Endothelial cell of umbilical vein (primary cell): Measurements from ENCODE around the gene ATOSA. TPM values are rescaled to one million over a fixed set of nuclear protein-coding genes. Genes with fewer than 3 reads are reported as not detected.
A peak's percentile ranks its signal among the peaks of the same experiment; 100 is the strongest.

Experiments used
- BruUV-seq: library from RNA; stranded (reverse); fragments of 400-500 nt; replicated peaks from 2 replicates; lab custom pipeline; 2021; lab: Mats Ljungman, UMichigan
- CTCF ChIA-PET: fragments of 300-600, 350-600 bp; sonication (Branson Sonifier 250); formaldehyde crosslinking; loops from one replicate; lab custom pipeline; 2021; ENCODE audit warnings: antibody characterized with exemption, inconsistent platforms; lab: Charles Lee
- POLR2A ChIA-PET: fragments of 300-600, 350-600 bp; sonication (Branson Sonifier 250); formaldehyde crosslinking; loops from one replicate; lab custom pipeline; 2021; ENCODE audit warnings: antibody characterized with exemption, inconsistent platforms; lab: Charles Lee
- DNase-seq: peaks from one replicate; pipeline ENCODE4 v3.0.0-alpha.2; 2011; ENCODE audit warnings: low read depth, low spot score
- FAIRE-seq: peaks from 2 replicates; lab custom pipeline; 2011; peaks lifted over from hg19 to GRCh38; lab: Jason Lieb, UNC
- H2AFZ ChIP-seq: 2 replicates; pipeline ENCODE4 v1.6.0; 2012; ENCODE audit warnings: low read depth, low read length, control low read depth, inconsistent platforms
- H3K27ac ChIP-seq: 2 replicates; pipeline ENCODE4 v1.5.1; 2011; ENCODE audit warnings: low read depth, mild to moderate bottlenecking, control low read depth, low read length, moderate library complexity; ENCODE audit not compliant: insufficient read depth
- H3K27me3 ChIP-seq, 2 experiments: 2 replicates each; pipeline versions ENCODE4 v1.6.0 to v1.6.1; 2011; ENCODE audit warnings: low read length in 2 of 2, mixed read lengths in 1 of 2; ENCODE audit not compliant: control insufficient read depth in 2 of 2, insufficient read depth in 2 of 2
- H3K36me3 ChIP-seq, 2 experiments: 2 replicates in 1 of 2; 3 replicates in 1 of 2; pipeline ENCODE4 v1.5.1; 2011; ENCODE audit warnings: low read length in 2 of 2, mild to moderate bottlenecking in 1 of 2, moderate library complexity in 1 of 2; ENCODE audit not compliant: control insufficient read depth in 2 of 2, insufficient read depth in 2 of 2; ENCODE audit errors: extremely low read depth in 1 of 2
- H3K4me1 ChIP-seq: 3 replicates; pipeline ENCODE4 v1.5.1; 2011; ENCODE audit warnings: mild to moderate bottlenecking, low read length; ENCODE audit not compliant: control insufficient read depth, insufficient read depth; ENCODE audit errors: extremely low read depth
- H3K4me2 ChIP-seq: 2 replicates; pipeline ENCODE4 v1.6.1; 2011; ENCODE audit warnings: low read length, control low read depth, mixed read lengths; ENCODE audit not compliant: insufficient read depth
- H3K4me3 ChIP-seq, 3 experiments: fragments of 200-600 bp in 1 of 3; sonication (generic), shearing (Covaris generic) in 1 of 3; replicated peaks in 1 of 3; 2 replicates each; pipeline ENCODE4 v1.5.1; 2011 to 2016; ENCODE audit warnings: control low read depth in 3 of 3, low read length in 3 of 3, mild to moderate bottlenecking in 2 of 3, inconsistent platforms in 1 of 3, low read depth in 1 of 3, moderate library complexity in 1 of 3; ENCODE audit not compliant: insufficient read depth in 1 of 3
- H3K79me2 ChIP-seq: 2 replicates; pipeline ENCODE4 v1.6.0; 2012; ENCODE audit warnings: low read length, inconsistent platforms; ENCODE audit not compliant: control insufficient read depth, insufficient read depth
- H3K9ac ChIP-seq: replicated peaks from 2 replicates; pipeline ENCODE3; 2011; ENCODE audit warnings: low read length, control low read depth; ENCODE audit not compliant: insufficient read depth; ENCODE audit errors: extremely low read depth
- H3K9me1 ChIP-seq: replicated peaks from 3 replicates; pipeline ENCODE4 v1.6.0; 2011; ENCODE audit warnings: mild to moderate bottlenecking, low read length; ENCODE audit not compliant: control insufficient read depth, insufficient read depth; ENCODE audit errors: extremely low read depth
- H3K9me3 ChIP-seq: replicated peaks from 2 replicates; pipeline ENCODE4 v1.5.1; 2012; ENCODE audit warnings: low read length, inconsistent platforms; ENCODE audit not compliant: control insufficient read depth, insufficient read depth
- H4K20me1 ChIP-seq: replicated peaks from 2 replicates; pipeline ENCODE3; 2011; ENCODE audit warnings: mild to moderate bottlenecking, low read length; ENCODE audit not compliant: control insufficient read depth, insufficient read depth; ENCODE audit errors: extremely low read depth
- FOS ChIP-seq: IDR thresholded peaks from 2 replicates; pipeline ENCODE4 v1.6.1; 2011; ENCODE audit warnings: mild to moderate bottlenecking, low read length, moderate library complexity, borderline replicate concordance; ENCODE audit not compliant: insufficient read depth
- JUN ChIP-seq: IDR thresholded peaks from 2 replicates; pipeline ENCODE4 v1.6.1; 2011; ENCODE audit warnings: borderline replicate concordance, low read depth; ENCODE audit not compliant: insufficient read length, insufficient read depth
- MYC ChIP-seq: IDR thresholded peaks from one replicate; pipeline ENCODE4 v1.6.1; 2011; ENCODE audit warnings: mild to moderate bottlenecking, low read depth, low read length
- POLR2A ChIP-seq: IDR thresholded peaks from 2 replicates; pipeline ENCODE4 v1.6.1; 2012; ENCODE audit warnings: low read depth, mild to moderate bottlenecking, control low read depth, low read length
- POLR2AphosphoS5 ChIP-seq: IDR thresholded peaks from 2 replicates; pipeline ENCODE4 v1.6.1; 2012; ENCODE audit warnings: low read depth, mild to moderate bottlenecking, control low read depth, low read length, moderate library complexity; ENCODE audit not compliant: insufficient read depth
- dilution Hi-C: fragments of 300-500 bp; cut with MboI; formaldehyde crosslinking; loops from one replicate; pipeline ENCODE4 v1.15.0; 2019; ENCODE audit warnings: low sequenced_read_pairs; ENCODE audit not compliant: extremely low pct_ligation_motif_present
- intact Hi-C: fragments of 100-400 bp; cut with micrococcal nuclease; formaldehyde crosslinking; loops from one replicate; pipeline ENCODE4 v1.10.0; 2022
- polyA plus RNA-seq, 4 experiments: library from polyadenylated mRNA; depleted of rRNA in 3 of 4; stranded (reverse) in 3 of 4; unstranded in 1 of 4; fragments of >200 nt; gene quantifications; 2 replicates each; pipeline versions ENCODE4 v1.2.1 to v1.2.3, GENCODE V29; 2011 to 2012; ENCODE audit warnings: missing spikeins in 1 of 4
- total RNA-seq: library from RNA; stranded (reverse); gene quantifications from 2 replicates; pipeline ENCODE4 v1.2.3, GENCODE V29; 2021
- TF ChIP-seq, protein P1 (sequence below): IDR thresholded peaks from 2 replicates; pipeline ENCODE4 v1.6.1; 2011; ENCODE audit not compliant: insufficient read depth, insufficient read length
- TF ChIP-seq, protein P2 (sequence below), 2 donors: IDR thresholded peaks; 1 replicate in 1 of 2; 2 replicates in 1 of 2; pipeline ENCODE4 v1.5.1; 2011; ENCODE audit warnings: low read length in 2 of 2, mild to moderate bottlenecking in 2 of 2, moderate library complexity in 2 of 2, control low read depth in 1 of 2, inconsistent platforms in 1 of 2, low read depth in 1 of 2; ENCODE audit not compliant: insufficient read depth in 1 of 2; ENCODE audit errors: extremely low read depth in 1 of 2

The ATOSA gene
- total and polyA plus RNA-seq, 2 donors (not counting 3 experiments of a cell fraction or from before 2014, with no cell fraction given): 19.4 to 41.1 TPM

GRCh38 chr15:52651868-52652267, 27.3 kb downstream of the ATOSA start:
- peak; percentile 90 for DNase-seq
- no peaks in the 10 kb centered on the region for H3K79me2 ChIP-seq
- H3K9me3 ChIP-seq: no peaks in the 10 kb centered on the region
- H3K27ac ChIP-seq: peak overlapping the region; percentile 40
- H4K20me1 ChIP-seq: no peaks in the 10 kb centered on the region
- FAIRE-seq: peak; percentile 84
- H3K27me3 ChIP-seq: no peaks in the 10 kb centered on the region
- peak overlapping the region; percentile 2 to 51 (median 24) for H3K4me3 ChIP-seq
- peak overlapping the region; percentile 55 for H3K9ac ChIP-seq
- intact Hi-C loops: no loop called here
- H3K36me3 ChIP-seq: peaks cover 2% of the 10 kb centered on the region in 2 experiments
- CTCF ChIA-PET: interaction anchor here (0.7 to 2.4 kb wide), 8 partner anchors 18 to 321 kb away, joined by 3 to 9 read pairs (median 4); partner anchors contain the start of gene ATOSA
- H3K4me1 ChIP-seq: peaks cover 29% of the 10 kb centered on the region
- H3K4me2 ChIP-seq: peak overlapping the region; percentile 94
- dilution Hi-C loops: no loop called here
- peak overlapping the region; percentile 38 for H2AFZ ChIP-seq
- H3K9me1 ChIP-seq: no peaks in the 10 kb centered on the region
- TF ChIP-seq POLR2AphosphoS5: no peak
- TF ChIP-seq, protein P1, sequence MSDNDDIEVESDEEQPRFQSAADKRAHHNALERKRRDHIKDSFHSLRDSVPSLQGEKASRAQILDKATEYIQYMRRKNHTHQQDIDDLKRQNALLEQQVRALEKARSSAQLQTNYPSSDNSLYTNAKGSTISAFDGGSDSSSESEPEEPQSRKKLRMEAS: no peak
- no peak for TF ChIP-seq JUN
- no peak for TF ChIP-seq FOS
- TF ChIP-seq POLR2A: no peak
- TF ChIP-seq MYC: no peak
- TF ChIP-seq, protein P2, sequence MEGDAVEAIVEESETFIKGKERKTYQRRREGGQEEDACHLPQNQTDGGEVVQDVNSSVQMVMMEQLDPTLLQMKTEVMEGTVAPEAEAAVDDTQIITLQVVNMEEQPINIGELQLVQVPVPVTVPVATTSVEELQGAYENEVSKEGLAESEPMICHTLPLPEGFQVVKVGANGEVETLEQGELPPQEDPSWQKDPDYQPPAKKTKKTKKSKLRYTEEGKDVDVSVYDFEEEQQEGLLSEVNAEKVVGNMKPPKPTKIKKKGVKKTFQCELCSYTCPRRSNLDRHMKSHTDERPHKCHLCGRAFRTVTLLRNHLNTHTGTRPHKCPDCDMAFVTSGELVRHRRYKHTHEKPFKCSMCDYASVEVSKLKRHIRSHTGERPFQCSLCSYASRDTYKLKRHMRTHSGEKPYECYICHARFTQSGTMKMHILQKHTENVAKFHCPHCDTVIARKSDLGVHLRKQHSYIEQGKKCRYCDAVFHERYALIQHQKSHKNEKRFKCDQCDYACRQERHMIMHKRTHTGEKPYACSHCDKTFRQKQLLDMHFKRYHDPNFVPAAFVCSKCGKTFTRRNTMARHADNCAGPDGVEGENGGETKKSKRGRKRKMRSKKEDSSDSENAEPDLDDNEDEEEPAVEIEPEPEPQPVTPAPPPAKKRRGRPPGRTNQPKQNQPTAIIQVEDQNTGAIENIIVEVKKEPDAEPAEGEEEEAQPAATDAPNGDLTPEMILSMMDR (IDR thresholded peaks at IDR 0.05; ENCODE audit: extremely low read depth in 1 of 2, insufficient read depth in 1 of 2, low read depth in 1 of 2, low read length in 2 of 2): no peak
- no TSS peak for BruUV-seq
- POLR2A ChIA-PET: interaction anchor here (1.1 kb wide), 1 partner anchor 27 kb away, joined by 5 read pairs; the partner anchor contains the start of gene ATOSA
